Activated CD8-positive, alpha-beta T cell treated with anti-CD3 and anti-CD28 coated beads, Interleukin-2, amount 10 ng/mL, durations not matched to agents 7 days and 5 days (primary cell): ENCODE measurements around the gene KCTD16. TPM values are rescaled to one million over a fixed set of nuclear protein-coding genes. Genes with fewer than 3 reads are reported as not detected.

Experiments used
- ATAC-seq: fragments of 150-1000 bp; cut with Tn5 transposase; one replicate; pipeline ENCODE4 v1.10.0; 2021; ENCODE audit warnings: moderate library complexity
- CTCF ChIA-PET: fragments of 350-600 bp; sonication (Branson Sonifier 250); formaldehyde crosslinking; loops from one replicate; lab custom pipeline; 2021; ENCODE audit warnings: antibody characterized with exemption; lab: Charles Lee
- POLR2A ChIA-PET: fragments of 350-600 bp; sonication (Branson Sonifier 250); formaldehyde crosslinking; loops from one replicate; lab custom pipeline; 2021; ENCODE audit warnings: antibody characterized with exemption; lab: Charles Lee
- DNase-seq: peaks from one replicate; pipeline ENCODE4 v3.0.0-alpha.2; 2020
- H3K27ac Mint-ChIP-seq: one replicate; pipeline ENCODE4 v1.8.0; 2021; ENCODE audit warnings: mild to moderate bottlenecking, mixed read lengths
- H3K27me3 Mint-ChIP-seq: one replicate; pipeline ENCODE4 v1.8.0; 2021; ENCODE audit warnings: low read depth, mixed read lengths
- H3K36me3 Mint-ChIP-seq: one replicate; pipeline ENCODE4 v1.8.0; 2021; ENCODE audit warnings: low read depth, mixed read lengths
- H3K4me1 Mint-ChIP-seq: one replicate; pipeline ENCODE4 v1.8.0; 2021; ENCODE audit warnings: low read depth, mixed read lengths
- H3K4me3 Mint-ChIP-seq: one replicate; pipeline ENCODE4 v1.8.0; 2021; ENCODE audit warnings: mild to moderate bottlenecking, mixed read lengths
- H3K9me3 Mint-ChIP-seq: one replicate; pipeline ENCODE4 v1.8.0; 2022; ENCODE audit warnings: mixed read lengths; ENCODE audit not compliant: insufficient read depth
- total RNA-seq, 2 experiments: library from RNA; stranded (reverse); gene quantifications; one replicate each; pipeline ENCODE4 v1.2.3, GENCODE V29; 2021

Gene KCTD16
- total RNA-seq, 2 experiments from 2014 or later = 0.08 TPM; not detected in 1

- ChIA-PET POLR2A (interaction anchor here (0.6 kb wide), 1 partner anchor 1297 kb away, joined by 3 read pairs; no protein-coding TSS in a partner anchor), CTCF (no interaction called here)
- H3K9me3 Mint-ChIP-seq = no peaks in the 10 kb centered on the region
- no peaks in the 10 kb centered on the region for H3K36me3 Mint-ChIP-seq
- H3K27me3 Mint-ChIP-seq = no peaks in the 10 kb centered on the region
- no peak overlapping the region for H3K27ac Mint-ChIP-seq
- ATAC-seq (no peak), DNase-seq (no peak)
- no peaks in the 10 kb centered on the region for H3K4me1 Mint-ChIP-seq
- no peak overlapping the region for H3K4me3 Mint-ChIP-seq
Measured at GRCh38 chr5:144390133-144390532, 219.5 kb downstream of the KCTD16 start.

- Mint-ChIP-seq H3K27me3 (no peaks in the 10 kb centered on the region), H3K9me3 (no peaks in the 10 kb centered on the region), H3K4me1 (no peaks in the 10 kb centered on the region), H3K4me3 (no peak overlapping the region), H3K36me3 (no peaks in the 10 kb centered on the region), H3K27ac (no peak overlapping the region)
- ATAC-seq (no peak), DNase-seq (no peak)
- ChIA-PET CTCF (no interaction called here), POLR2A (no interaction called here)
Measured at GRCh38 chr5:144391044-144391443, 220.4 kb downstream of the KCTD16 start.

- Mint-ChIP-seq H3K27me3 (no peaks in the 10 kb centered on the region), H3K9me3 (no peaks in the 10 kb centered on the region), H3K36me3 (no peaks in the 10 kb centered on the region), H3K4me3 (no peak overlapping the region), H3K27ac (no peak overlapping the region), H3K4me1 (no peaks in the 10 kb centered on the region)
- ChIA-PET CTCF (no interaction called here), POLR2A (no interaction called here)
- no peak for ATAC-seq
- DNase-seq = no peak
Measured at GRCh38 chr5:144393641-144394435, 223.2 kb downstream of the KCTD16 start.

- Mint-ChIP-seq H3K36me3 (no peaks in the 10 kb centered on the region), H3K4me1 (no peaks in the 10 kb centered on the region), H3K27ac (no peak overlapping the region), H3K4me3 (no peak overlapping the region), H3K27me3 (no peaks in the 10 kb centered on the region), H3K9me3 (no peaks in the 10 kb centered on the region)
- POLR2A ChIA-PET = no interaction called here
- no peak for ATAC-seq
- no peak for DNase-seq
- CTCF ChIA-PET = no interaction called here
Measured at GRCh38 chr5:144395704-144396103, 225.0 kb downstream of the KCTD16 start.

- Mint-ChIP-seq H3K27me3 (no peaks in the 10 kb centered on the region), H3K4me3 (no peak overlapping the region), H3K4me1 (no peaks in the 10 kb centered on the region), H3K36me3 (no peaks in the 10 kb centered on the region), H3K27ac (no peak overlapping the region), H3K9me3 (no peaks in the 10 kb centered on the region)
- POLR2A ChIA-PET = no interaction called here
- no peak for ATAC-seq
- CTCF ChIA-PET = no interaction called here
- no peak for DNase-seq
Measured at GRCh38 chr5:144403058-144403457, 232.4 kb downstream of the KCTD16 start.

- Mint-ChIP-seq H3K27ac (no peak overlapping the region), H3K4me1 (no peaks in the 10 kb centered on the region), H3K4me3 (no peak overlapping the region), H3K36me3 (no peaks in the 10 kb centered on the region), H3K27me3 (no peaks in the 10 kb centered on the region), H3K9me3 (no peaks in the 10 kb centered on the region)
- CTCF ChIA-PET = no interaction called here
- ATAC-seq (no peak), DNase-seq (no peak)
- POLR2A ChIA-PET = no interaction called here
Measured at GRCh38 chr5:144403817-144404420, 233.2 kb downstream of the KCTD16 start.

- no peaks in the 10 kb centered on the region for H3K27me3 Mint-ChIP-seq
- no peak overlapping the region for H3K27ac Mint-ChIP-seq
- DNase-seq (no peak), ATAC-seq (no peak)
- H3K36me3 Mint-ChIP-seq = no peaks in the 10 kb centered on the region
- CTCF ChIA-PET = no interaction called here
- H3K9me3 Mint-ChIP-seq = no peaks in the 10 kb centered on the region
- H3K4me1 Mint-ChIP-seq = no peaks in the 10 kb centered on the region
- no peak overlapping the region for H3K4me3 Mint-ChIP-seq
- POLR2A ChIA-PET = no interaction called here
Measured at GRCh38 chr5:144404672-144405071, 234.0 kb downstream of the KCTD16 start.

GRCh38 chr5:144405991-144406390, 235.3 kb downstream of the KCTD16 start:
- no peaks in the 10 kb centered on the region for H3K27me3 Mint-ChIP-seq
- ATAC-seq (no peak), DNase-seq (no peak)
- no peaks in the 10 kb centered on the region for H3K4me1 Mint-ChIP-seq
- H3K4me3 Mint-ChIP-seq = no peak overlapping the region
- ChIA-PET CTCF (no interaction called here), POLR2A (no interaction called here)
- no peaks in the 10 kb centered on the region for H3K9me3 Mint-ChIP-seq
- no peaks in the 10 kb centered on the region for H3K36me3 Mint-ChIP-seq
- H3K27ac Mint-ChIP-seq = no peak overlapping the region

- DNase-seq (no peak), ATAC-seq (no peak)
- H3K27me3 Mint-ChIP-seq = no peaks in the 10 kb centered on the region
- no peaks in the 10 kb centered on the region for H3K36me3 Mint-ChIP-seq
- H3K4me3 Mint-ChIP-seq = no peak overlapping the region
- no peaks in the 10 kb centered on the region for H3K9me3 Mint-ChIP-seq
- H3K27ac Mint-ChIP-seq = no peak overlapping the region
- ChIA-PET CTCF (no interaction called here), POLR2A (no interaction called here)
- H3K4me1 Mint-ChIP-seq = no peaks in the 10 kb centered on the region
Measured at GRCh38 chr5:144406442-144406841, 235.8 kb downstream of the KCTD16 start.

GRCh38 chr5:144414202-144415029, 243.7 kb downstream of the KCTD16 start:
- DNase-seq = no peak
- H3K36me3 Mint-ChIP-seq = no peaks in the 10 kb centered on the region
- no peak overlapping the region for H3K27ac Mint-ChIP-seq
- H3K4me1 Mint-ChIP-seq = no peaks in the 10 kb centered on the region
- peaks cover 6% of the 10 kb centered on the region for H3K9me3 Mint-ChIP-seq
- ChIA-PET CTCF (no interaction called here), POLR2A (no interaction called here)
- H3K4me3 Mint-ChIP-seq = no peak overlapping the region
- ATAC-seq = no peak
- H3K27me3 Mint-ChIP-seq = no peaks in the 10 kb centered on the region

- CTCF ChIA-PET = no interaction called here
- Mint-ChIP-seq H3K27me3 (no peaks in the 10 kb centered on the region), H3K9me3 (peaks cover 6% of the 10 kb centered on the region), H3K36me3 (no peaks in the 10 kb centered on the region), H3K27ac (no peak overlapping the region), H3K4me1 (no peaks in the 10 kb centered on the region), H3K4me3 (no peak overlapping the region)
- POLR2A ChIA-PET = no interaction called here
- no peak for DNase-seq
- no peak for ATAC-seq
Measured at GRCh38 chr5:144416196-144416595, 245.5 kb downstream of the KCTD16 start.

GRCh38 chr5:144418719-144419118, 248.0 kb downstream of the KCTD16 start:
- peaks cover 6% of the 10 kb centered on the region for H3K9me3 Mint-ChIP-seq
- no peaks in the 10 kb centered on the region for H3K36me3 Mint-ChIP-seq
- ChIA-PET CTCF (no interaction called here), POLR2A (no interaction called here)
- ATAC-seq (no peak), DNase-seq (no peak)
- no peaks in the 10 kb centered on the region for H3K4me1 Mint-ChIP-seq
- H3K27ac Mint-ChIP-seq = no peak overlapping the region
- no peaks in the 10 kb centered on the region for H3K27me3 Mint-ChIP-seq
- no peak overlapping the region for H3K4me3 Mint-ChIP-seq
